Testis (tissue), 2 donors: ENCODE results near the gene PLPPR2.

Experiments used
- POLR2A ChIP-seq: fragments of 450-650 bp; IDR thresholded peaks from one replicate; pipeline ENCODE4 v1.6.1; 2017; ENCODE audit warnings: antibody characterized with exemption, mild to moderate bottlenecking, moderate library complexity
- TF ChIP-seq, protein P1 (sequence below), 3 experiments: fragments of 450-650 bp in 2 of 3; fragments of 200-600 bp in 1 of 3; sonication (generic) in 1 of 3; IDR thresholded peaks; one replicate each; pipeline ENCODE4 v1.5.1; 2016 to 2019; ENCODE audit warnings: antibody characterized with exemption in 3 of 3, mild to moderate bottlenecking in 2 of 3, moderate library complexity in 1 of 3

DNA sequence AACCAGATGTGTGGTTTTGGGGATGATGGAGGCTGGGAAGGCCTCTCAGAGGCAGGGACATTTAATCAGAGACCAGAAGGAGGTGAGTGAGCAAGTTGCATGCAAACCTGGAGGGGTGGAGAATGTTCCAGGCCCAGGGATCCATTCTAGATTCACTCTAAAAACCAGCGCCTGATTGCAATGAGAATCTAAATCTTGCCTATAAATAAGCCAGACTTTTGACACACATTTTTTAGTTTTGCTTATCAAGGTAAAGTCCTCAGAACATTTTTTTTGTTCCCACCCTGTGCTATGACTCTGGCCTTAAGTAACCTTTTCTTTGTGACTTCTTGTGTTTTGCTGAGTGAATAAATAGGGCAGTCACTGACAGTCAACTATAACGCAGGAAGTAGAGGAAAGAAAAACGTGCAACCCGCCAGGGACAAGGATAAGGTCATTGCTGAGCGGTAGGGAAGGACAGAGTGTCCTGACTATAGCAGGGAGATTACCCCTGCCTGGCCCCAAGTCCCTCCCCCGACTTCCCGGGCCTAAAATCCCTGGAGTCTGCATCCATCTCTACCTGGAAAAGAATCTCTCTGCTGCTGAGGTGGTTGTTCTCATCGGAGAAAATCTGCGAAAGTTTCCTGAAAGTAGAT, 49.5 kb downstream of the PLPPR2 start:
- TF ChIP-seq, protein P1, sequence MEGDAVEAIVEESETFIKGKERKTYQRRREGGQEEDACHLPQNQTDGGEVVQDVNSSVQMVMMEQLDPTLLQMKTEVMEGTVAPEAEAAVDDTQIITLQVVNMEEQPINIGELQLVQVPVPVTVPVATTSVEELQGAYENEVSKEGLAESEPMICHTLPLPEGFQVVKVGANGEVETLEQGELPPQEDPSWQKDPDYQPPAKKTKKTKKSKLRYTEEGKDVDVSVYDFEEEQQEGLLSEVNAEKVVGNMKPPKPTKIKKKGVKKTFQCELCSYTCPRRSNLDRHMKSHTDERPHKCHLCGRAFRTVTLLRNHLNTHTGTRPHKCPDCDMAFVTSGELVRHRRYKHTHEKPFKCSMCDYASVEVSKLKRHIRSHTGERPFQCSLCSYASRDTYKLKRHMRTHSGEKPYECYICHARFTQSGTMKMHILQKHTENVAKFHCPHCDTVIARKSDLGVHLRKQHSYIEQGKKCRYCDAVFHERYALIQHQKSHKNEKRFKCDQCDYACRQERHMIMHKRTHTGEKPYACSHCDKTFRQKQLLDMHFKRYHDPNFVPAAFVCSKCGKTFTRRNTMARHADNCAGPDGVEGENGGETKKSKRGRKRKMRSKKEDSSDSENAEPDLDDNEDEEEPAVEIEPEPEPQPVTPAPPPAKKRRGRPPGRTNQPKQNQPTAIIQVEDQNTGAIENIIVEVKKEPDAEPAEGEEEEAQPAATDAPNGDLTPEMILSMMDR (IDR thresholded peaks at IDR 0.05) = no peak
- no peak for TF ChIP-seq POLR2A
